CD4-positive, alpha-beta T cell treated with Interleukin-15 for 1 hour (primary cell): ENCODE data around the gene ZIC1.

ENCODE experiments used
- DNase-seq: peaks from one replicate; pipeline ENCODE4 v3.0.0-alpha.2; 2020

ZIC1 gene

GRCh38 chr3:147397155-147397874 is 11.8 kb upstream of the ZIC1 start:
- DNase-seq: no peak

GRCh38 chr3:147397875-147398812 is 11.0 kb upstream of the ZIC1 start:
- no peak for DNase-seq

- no peak for DNase-seq
Observed at GRCh38 chr3:147398813-147399534, 10.2 kb upstream of the ZIC1 start.

GRCh38 chr3:147400111-147400510 is 9.1 kb upstream of the ZIC1 start:
- DNase-seq: no peak

- no peak for DNase-seq
Observed at GRCh38 chr3:147400999-147401398, 8.2 kb upstream of the ZIC1 start.

- no peak for DNase-seq
Observed at GRCh38 chr3:147401421-147401820, 7.7 kb upstream of the ZIC1 start.

GRCh38 chr3:147402159-147402558 is 7.0 kb upstream of the ZIC1 start:
- no peak for DNase-seq

GRCh38 chr3:147403511-147403910 is 5.7 kb upstream of the ZIC1 start:
- no peak for DNase-seq

- DNase-seq: no peak
Observed at GRCh38 chr3:147404000-147404799, 5.0 kb upstream of the ZIC1 start.

- no peak for DNase-seq
Observed at GRCh38 chr3:147404800-147405230, 4.3 kb upstream of the ZIC1 start.

GRCh38 chr3:147405231-147406027 is 3.7 kb upstream of the ZIC1 start:
- no peak for DNase-seq

- no peak for DNase-seq
Observed at GRCh38 chr3:147406028-147406931, 2.9 kb upstream of the ZIC1 start, which contains the start of gene ZIC4. ZIC4 (minus strand) TSS chr3:147406543; CDS start chr3:147402797, 3,746 bp downstream.

GRCh38 chr3:147407114-147407497 is 2.1 kb upstream of the ZIC1 start:
- no peak for DNase-seq

- no peak for DNase-seq
Observed at GRCh38 chr3:147407498-147408187, 1.5 kb upstream of the ZIC1 start.

- DNase-seq: no peak
Observed at GRCh38 chr3:147408188-147409100, 721 bp upstream of the ZIC1 start.

- DNase-seq: no peak
Observed at GRCh38 chr3:147410116-147410525, 956 bp downstream of the ZIC1 start.

GRCh38 chr3:147410526-147411237 is 1.5 kb downstream of the ZIC1 start:
- no peak for DNase-seq

GRCh38 chr3:147411238-147411814 is 2.2 kb downstream of the ZIC1 start:
- DNase-seq: no peak
